Measurements from ENCODE around the gene SUMO2.
"Not testable (repeated sequence)": the region's sequence is repeated elsewhere in the genome, so short reads cannot be mapped to it uniquely, and the experiment has no call there.

DNA sequence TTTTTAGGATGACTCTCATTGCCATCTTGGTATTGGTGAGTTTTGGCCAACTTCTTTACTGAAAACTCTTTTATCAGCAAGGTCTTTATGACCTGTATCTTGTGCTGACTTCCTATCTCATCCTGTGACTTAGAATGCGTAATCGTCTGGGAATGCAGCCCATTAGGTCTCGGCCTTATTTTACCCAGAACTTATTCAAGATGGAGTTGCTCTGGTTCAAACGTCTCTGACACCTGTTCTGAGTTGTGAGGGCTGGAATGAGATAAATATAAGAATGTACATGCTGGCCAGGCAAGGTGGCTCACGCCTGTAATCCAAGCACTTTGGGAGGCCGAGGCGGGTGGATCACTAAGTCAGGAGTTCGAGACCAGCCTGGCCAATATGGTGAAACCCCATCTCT, 24.3 kb downstream of the SUMO2 start:
- TF ChIP-seq, protein P1, sequence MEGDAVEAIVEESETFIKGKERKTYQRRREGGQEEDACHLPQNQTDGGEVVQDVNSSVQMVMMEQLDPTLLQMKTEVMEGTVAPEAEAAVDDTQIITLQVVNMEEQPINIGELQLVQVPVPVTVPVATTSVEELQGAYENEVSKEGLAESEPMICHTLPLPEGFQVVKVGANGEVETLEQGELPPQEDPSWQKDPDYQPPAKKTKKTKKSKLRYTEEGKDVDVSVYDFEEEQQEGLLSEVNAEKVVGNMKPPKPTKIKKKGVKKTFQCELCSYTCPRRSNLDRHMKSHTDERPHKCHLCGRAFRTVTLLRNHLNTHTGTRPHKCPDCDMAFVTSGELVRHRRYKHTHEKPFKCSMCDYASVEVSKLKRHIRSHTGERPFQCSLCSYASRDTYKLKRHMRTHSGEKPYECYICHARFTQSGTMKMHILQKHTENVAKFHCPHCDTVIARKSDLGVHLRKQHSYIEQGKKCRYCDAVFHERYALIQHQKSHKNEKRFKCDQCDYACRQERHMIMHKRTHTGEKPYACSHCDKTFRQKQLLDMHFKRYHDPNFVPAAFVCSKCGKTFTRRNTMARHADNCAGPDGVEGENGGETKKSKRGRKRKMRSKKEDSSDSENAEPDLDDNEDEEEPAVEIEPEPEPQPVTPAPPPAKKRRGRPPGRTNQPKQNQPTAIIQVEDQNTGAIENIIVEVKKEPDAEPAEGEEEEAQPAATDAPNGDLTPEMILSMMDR (IDR thresholded peaks at IDR 0.05; ENCODE audit: low read depth, low read length) = not testable (repeated sequence)
- not testable (repeated sequence) for TF ChIP-seq EZH2phosphoT487 (IDR thresholded peaks at IDR 0.05; ENCODE audit: low read depth)

Data from OCI-LY3 (cell line).